Adrenal gland (tissue), 19 donors: ENCODE data around the gene CYP2J2. TPM values are rescaled to one million over a fixed set of nuclear protein-coding genes. Genes with fewer than 3 reads are reported as not detected.

Source experiments
- DNase-seq, 7 donors: peaks; one replicate each; pipeline ENCODE4 v3.0.0-alpha.2; 2019 to 2020
- H3K27ac ChIP-seq, 5 donors: fragments of 200-600 bp; sonication (generic) in 4 of 5; 1 replicate in 3 of 5; 2 replicates in 2 of 5; pipeline versions ENCODE4 v1.5.1 to v1.8.0; 2016 to 2020; ENCODE audit warnings: mild to moderate bottlenecking in 1 of 5
- H3K27me3 ChIP-seq: fragments of 200-600 bp; 2 replicates; pipeline ENCODE4 v1.8.0; 2021
- H3K36me3 ChIP-seq, 2 donors: fragments of 200-600 bp; replicated peaks in 1 of 2; 1 replicate in 1 of 2; 2 replicates in 1 of 2; pipeline versions ENCODE4 v1.5.1 to v1.8.0; 2018 to 2022
- H3K4me1 ChIP-seq, 2 donors: fragments of 200-600 bp; replicated peaks in 1 of 2; 1 replicate in 1 of 2; 2 replicates in 1 of 2; pipeline versions ENCODE4 v1.5.1 to v1.8.0; 2018 to 2021
- H3K4me3 ChIP-seq, 4 donors: fragments of 200-600 bp; sonication (generic) in 3 of 4; one replicate each; pipeline ENCODE4 v1.5.1; 2016 to 2018
- H3K9me3 ChIP-seq, 3 donors: fragments of 200-600 bp; sonication (generic) in 1 of 3; replicated peaks in 1 of 3; 1 replicate in 2 of 3; 2 replicates in 1 of 3; pipeline versions ENCODE4 v1.5.1 to v1.8.0; 2016 to 2021
- POLR2A ChIP-seq, 2 donors: fragments of 450-650 bp; IDR thresholded peaks; one replicate each; pipeline ENCODE4 v1.6.1; 2017; ENCODE audit warnings: antibody characterized with exemption in 2 of 2, mild to moderate bottlenecking in 2 of 2, moderate library complexity in 1 of 2
- WGBS, 4 donors: extraction: QIAGEN DNeasy Blood & Tissue Kit in 2 of 4; methylation state at CpG; one replicate each; pipeline versions ENCODE4 v1.1.5 to v1.1.7; 2013 to 2017; 5-methylcytosine and 5-hydroxymethylcytosine counted together
- intact Hi-C, 2 donors: fragments of 100-400 bp; cut with DNase I; formaldehyde crosslinking; loops; one replicate each; pipeline versions ENCODE4 v1.14.1 to v1.15.0; 2022 to 2023
- long read RNA-seq, 10 donors: library from polyadenylated mRNA in 3 of 10; unstranded in 2 of 10; stranded (forward) in 1 of 10; transcript quantifications; one replicate each; pipeline ENCODE4 v2.0.0 and lab custom pipeline, GENCODE V29; 2021 to 2026
- polyA plus RNA-seq, 3 donors: library from polyadenylated mRNA; stranded (reverse); fragments of 200-250 nt in 2 of 3; fragments of 350-450 nt in 1 of 3; fragmentation: Illumina TruSeq in 1 of 3; extraction: RNeasy Lipid Tissue Mini Kit (QIAGEN cat#74804) in 1 of 3; gene quantifications; one replicate each; pipeline ENCODE4 v1.2.3, GENCODE V29; 2013 to 2014
- total RNA-seq, 9 donors: library from RNA; depleted of rRNA in 4 of 9; stranded (reverse); fragments of >200 nt in 4 of 9; fragments of 120-200 nt in 1 of 9; fragmentation: NEBNext Ultra II Directional in 1 of 9; extraction: Animal tissue kit (Norgen Biotek cat#: 25700) in 1 of 9; gene quantifications; one replicate each; pipeline versions ENCODE4 v1.1.0 to v1.2.4, GENCODE V29; 2013 to 2023
- TF ChIP-seq, protein P1 (sequence below), 6 experiments: fragments of 450-650 bp in 4 of 6; fragments of 200-600 bp in 2 of 6; sonication (generic) in 1 of 6; IDR thresholded peaks; 1 replicate in 5 of 6; 2 replicates in 1 of 6; pipeline versions ENCODE4 v1.5.1 to v1.8.0; 2016 to 2021; ENCODE audit warnings: antibody characterized with exemption in 6 of 6, mild to moderate bottlenecking in 2 of 6, moderate library complexity in 1 of 6
- donor health status: healthy with polysubstance abuse.
- donor health status: Bipolar disorder and iron deficiency.
- donor health status: DM: yes; HTN: yes; CAD: no.
- donor health status: DM: no; HTN: no; CAD: no.
- donor health status: DM: no; HTN: no; CAD: no.
- donor health status: DM: yes; HTN: yes; CAD: no.

CYP2J2 gene, protein sequence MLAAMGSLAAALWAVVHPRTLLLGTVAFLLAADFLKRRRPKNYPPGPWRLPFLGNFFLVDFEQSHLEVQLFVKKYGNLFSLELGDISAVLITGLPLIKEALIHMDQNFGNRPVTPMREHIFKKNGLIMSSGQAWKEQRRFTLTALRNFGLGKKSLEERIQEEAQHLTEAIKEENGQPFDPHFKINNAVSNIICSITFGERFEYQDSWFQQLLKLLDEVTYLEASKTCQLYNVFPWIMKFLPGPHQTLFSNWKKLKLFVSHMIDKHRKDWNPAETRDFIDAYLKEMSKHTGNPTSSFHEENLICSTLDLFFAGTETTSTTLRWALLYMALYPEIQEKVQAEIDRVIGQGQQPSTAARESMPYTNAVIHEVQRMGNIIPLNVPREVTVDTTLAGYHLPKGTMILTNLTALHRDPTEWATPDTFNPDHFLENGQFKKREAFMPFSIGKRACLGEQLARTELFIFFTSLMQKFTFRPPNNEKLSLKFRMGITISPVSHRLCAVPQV
- total RNA-seq (1 to 10 TPM in 1 of 9 donors, under 1 TPM in 7, not detected in 1; 0.14 to 1.0 (median 0.56) TPM), polyA plus RNA-seq (under 1 TPM; 0.29 to 0.44 (median 0.32) TPM)
- long read RNA-seq, donor 1, partial matches to known transcripts = 0 of 1 reads
- long read RNA-seq, donor 1, other reads (novel, unspliced or antisense) = 0 of 1 reads
- long read RNA-seq, donor 2, partial matches to known transcripts = 0 of 1 reads
- long read RNA-seq, donor 2, other reads (novel, unspliced or antisense) = 0 of 1 reads
- long read RNA-seq, donor 3, partial matches to known transcripts = 0 of 2 reads
- long read RNA-seq, donor 3, other reads (novel, unspliced or antisense) = 0 of 2 reads
- long read RNA-seq, donor 4, partial matches to known transcripts = 1 of 1 reads
- long read RNA-seq, donor 4, other reads (novel, unspliced or antisense) = 0 of 1 reads
- long read RNA-seq, donor 5 = 0 reads
- long read RNA-seq, donor 6 = 0 reads
- long read RNA-seq, donor 7 = 0 reads
- long read RNA-seq, donor 8 = 0 reads
- long read RNA-seq, donor 9 = 0 reads
- long read RNA-seq, donor 10 = 0 reads

DNA sequence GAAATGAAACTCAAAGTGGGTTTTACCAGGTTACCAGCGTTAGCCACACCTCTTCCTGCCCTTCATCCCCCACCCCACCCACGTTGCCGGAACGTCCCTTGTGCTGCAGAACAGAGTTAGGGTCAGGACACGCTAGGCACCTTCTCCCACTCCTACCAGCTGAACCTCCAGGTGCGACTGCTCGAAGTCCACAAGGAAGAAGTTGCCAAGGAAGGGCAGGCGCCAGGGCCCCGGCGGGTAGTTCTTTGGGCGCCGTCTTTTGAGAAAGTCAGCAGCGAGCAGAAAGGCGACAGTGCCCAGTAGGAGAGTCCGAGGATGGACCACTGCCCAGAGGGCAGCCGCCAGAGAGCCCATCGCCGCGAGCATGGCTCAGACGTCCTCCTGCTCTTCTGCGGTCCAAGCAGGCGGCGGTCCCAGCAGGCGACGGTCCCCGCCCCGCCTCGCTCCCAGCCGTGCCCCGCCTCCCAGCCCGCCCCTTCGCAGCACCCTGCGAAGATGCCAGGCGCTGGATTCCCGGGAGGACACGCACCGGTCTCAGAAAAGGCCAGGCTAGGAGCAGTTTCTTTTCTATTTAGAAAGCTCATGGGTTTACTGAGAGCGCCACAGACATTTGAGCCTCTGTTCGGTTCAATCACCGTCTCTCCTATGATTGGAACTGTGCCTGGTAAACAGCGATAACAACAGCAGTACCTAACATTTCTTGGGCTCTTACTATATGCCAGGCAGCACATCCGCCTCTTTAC is at the start of gene CYP2J2:
CYP2J2 (minus strand) TSS at position 393 of the 743 bp plus-strand sequence; CDS start at position 366, 27 bp downstream.
- no peak for TF ChIP-seq POLR2A (IDR thresholded peaks at IDR 0.05)
- TF ChIP-seq, protein P1, sequence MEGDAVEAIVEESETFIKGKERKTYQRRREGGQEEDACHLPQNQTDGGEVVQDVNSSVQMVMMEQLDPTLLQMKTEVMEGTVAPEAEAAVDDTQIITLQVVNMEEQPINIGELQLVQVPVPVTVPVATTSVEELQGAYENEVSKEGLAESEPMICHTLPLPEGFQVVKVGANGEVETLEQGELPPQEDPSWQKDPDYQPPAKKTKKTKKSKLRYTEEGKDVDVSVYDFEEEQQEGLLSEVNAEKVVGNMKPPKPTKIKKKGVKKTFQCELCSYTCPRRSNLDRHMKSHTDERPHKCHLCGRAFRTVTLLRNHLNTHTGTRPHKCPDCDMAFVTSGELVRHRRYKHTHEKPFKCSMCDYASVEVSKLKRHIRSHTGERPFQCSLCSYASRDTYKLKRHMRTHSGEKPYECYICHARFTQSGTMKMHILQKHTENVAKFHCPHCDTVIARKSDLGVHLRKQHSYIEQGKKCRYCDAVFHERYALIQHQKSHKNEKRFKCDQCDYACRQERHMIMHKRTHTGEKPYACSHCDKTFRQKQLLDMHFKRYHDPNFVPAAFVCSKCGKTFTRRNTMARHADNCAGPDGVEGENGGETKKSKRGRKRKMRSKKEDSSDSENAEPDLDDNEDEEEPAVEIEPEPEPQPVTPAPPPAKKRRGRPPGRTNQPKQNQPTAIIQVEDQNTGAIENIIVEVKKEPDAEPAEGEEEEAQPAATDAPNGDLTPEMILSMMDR (IDR thresholded peaks at IDR 0.05) = no peak
- intact Hi-C loops = no loop called here
- Histone ChIP-seq H3K4me3 (peak within 1 kb of the TSS in 2 of 4 donors; percentile 25 to 53), H3K27ac (no peak within 1 kb of the TSS), H3K27me3 (peaks cover 25% of the 10 kb centered on the region), H3K9me3 (peaks cover 0 to 13% (median 0%) of the 10 kb centered on the region in 3 donors), H3K36me3 (no peaks in the 10 kb centered on the region), H3K4me1 (peaks cover 0 to 7% of the 10 kb centered on the region in 2 donors)
- WGBS, 4 donors = 3 to 9% (median 3%) methylated on average over 15 to 42 of the region's 42 CpGs
- DNase-seq = peak; percentile 45 to 62 (median 60)

DNA sequence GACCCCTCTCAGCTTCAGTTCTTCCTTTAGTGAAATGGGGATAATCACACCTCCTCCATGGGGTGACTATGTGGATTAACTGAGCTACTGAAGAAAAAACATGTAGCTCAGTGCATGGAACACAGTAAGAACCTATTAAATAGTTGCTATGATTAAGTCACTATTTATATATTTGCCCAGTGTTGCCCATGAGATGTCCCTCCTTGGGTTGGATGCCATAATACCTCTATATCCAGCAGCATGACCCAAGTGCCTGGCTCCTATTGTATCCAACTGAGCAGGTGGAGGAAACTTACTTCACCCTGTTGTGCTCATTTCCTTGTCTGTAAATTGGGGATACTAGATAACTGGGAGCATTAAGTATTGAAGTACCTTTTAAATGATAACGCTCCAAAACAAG is 47.1 kb upstream of the CYP2J2 start:
- no peak for DNase-seq
- WGBS, 4 donors = 79 to 94% (median 85%) methylated on average over 1 of the region's 1 CpG
- H3K4me1 ChIP-seq = no peaks in the 10 kb centered on the region
- H3K36me3 ChIP-seq = no peaks in the 10 kb centered on the region
- no peak overlapping the region for H3K27ac ChIP-seq
- no peaks in the 10 kb centered on the region for H3K9me3 ChIP-seq
- H3K4me3 ChIP-seq = no peak overlapping the region
- intact Hi-C loops = loop anchor here in 1 of 2 donors (10.0 kb wide), 1 partner anchor 161 kb away; no protein-coding TSS in a partner anchor
- H3K27me3 ChIP-seq = peaks cover 7% of the 10 kb centered on the region
- no peak for TF ChIP-seq POLR2A (IDR thresholded peaks at IDR 0.05)
- TF ChIP-seq, protein P1 (IDR thresholded peaks at IDR 0.05) = no peak

DNA sequence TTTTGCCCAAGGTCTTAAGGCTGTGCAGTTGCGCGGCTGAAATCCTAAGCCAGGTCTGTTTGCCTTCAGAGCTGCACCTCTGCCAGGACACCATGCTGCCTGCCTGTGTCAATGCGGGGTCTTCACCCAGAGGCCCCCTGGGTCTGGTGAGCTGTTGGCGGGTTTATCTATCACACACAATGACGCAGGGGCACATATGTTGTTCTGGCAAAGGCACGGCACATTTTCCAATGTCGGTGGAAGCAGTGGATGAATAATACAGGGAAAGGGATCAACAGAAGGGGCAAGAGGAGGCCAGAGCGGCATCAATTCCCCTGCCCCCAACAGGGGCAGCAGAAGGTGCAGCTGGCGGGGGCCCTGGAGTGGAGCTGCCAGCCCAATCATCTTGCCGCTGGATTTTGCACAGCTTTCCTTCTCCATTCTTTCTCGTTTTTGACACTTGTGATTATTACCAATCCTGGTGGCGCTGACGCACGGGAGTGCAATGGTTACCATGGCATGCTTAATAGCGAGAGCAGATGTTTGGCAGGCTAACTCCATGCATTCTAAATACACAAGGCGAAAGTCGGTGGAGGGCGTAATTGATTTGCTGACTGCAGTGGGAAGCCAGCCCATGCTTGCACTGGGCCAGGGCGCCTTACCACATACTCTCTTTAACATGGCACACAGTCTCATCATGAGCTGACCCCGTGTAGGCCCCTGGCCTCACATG is 45.8 kb upstream of the CYP2J2 start:
- intact Hi-C loops = loop anchor here in 1 of 2 donors (10.0 kb wide), 1 partner anchor 162 kb away; no protein-coding TSS in a partner anchor
- TF ChIP-seq, protein P1 (IDR thresholded peaks at IDR 0.05) = no peak
- TF ChIP-seq POLR2A (IDR thresholded peaks at IDR 0.05) = no peak
- no peak for DNase-seq
- peaks cover 7% of the 10 kb centered on the region for H3K27me3 ChIP-seq
- no peaks in the 10 kb centered on the region for H3K4me1 ChIP-seq
- H3K4me3 ChIP-seq = no peak overlapping the region
- no peaks in the 10 kb centered on the region for H3K9me3 ChIP-seq
- no peak overlapping the region for H3K27ac ChIP-seq
- WGBS, 4 donors = 84 to 93% (median 85%) methylated on average over 20 of the region's 20 CpGs
- H3K36me3 ChIP-seq = no peaks in the 10 kb centered on the region
